ENCODE measurements around the gene SPATA45. TPM values are rescaled to one million over a fixed set of nuclear protein-coding genes. Genes with fewer than 3 reads are reported as not detected.

SPATA45 gene
- total and polyA plus RNA-seq, 2 of the 8 experiments (the other 6 are each of a cell fraction or from before 2014, with no cell fraction given) = 0.21 to 0.65 TPM

- no peak for DNase-seq (ENCODE audit: low read depth in 1 of 2, low spot score in 2 of 2)
- Histone ChIP-seq H2BK12ac (ENCODE audit: low read depth, low read length) (no peak overlapping the region), H3K9me3 (ENCODE audit: insufficient read depth in 2 of 2, low read depth in 1 of 2, low read length in 1 of 2) (peaks cover 0 to 5% of the 10 kb centered on the region in 2 experiments; a peak in 2 of 4 replicates), H4K91ac (replicated peaks; ENCODE audit: insufficient read length, low read length) (no peak overlapping the region), H2AK5ac (ENCODE audit: low read depth, low read length) (no peak overlapping the region), H3K18ac (ENCODE audit: extremely low read depth, low read length) (no peak overlapping the region), H4K8ac (ENCODE audit: extremely low read depth, insufficient read depth, low read length) (no peak overlapping the region), H3K14ac (ENCODE audit: insufficient read length) (no peak overlapping the region), H3K4me1 (replicated peaks in 1 of 4; ENCODE audit: control insufficient read depth in 3 of 4, insufficient read depth in 4 of 4, low read length in 3 of 4) (no peaks in the 10 kb centered on the region), H3K4me3 (ENCODE audit: extremely low read depth in 1 of 4, insufficient read depth in 2 of 4, low read depth in 3 of 4, low read length in 4 of 4) (no peak overlapping the region), H3K4me2 (ENCODE audit: insufficient read depth in 1 of 2, low read depth in 2 of 2, low read length in 2 of 2) (no peak overlapping the region), H3K23ac (ENCODE audit: insufficient read length) (no peak overlapping the region), H2BK120ac (replicated peaks; ENCODE audit: low read depth, low read length) (no peak overlapping the region), H3K36me3 (ENCODE audit: control insufficient read depth in 2 of 4, insufficient read depth in 4 of 4, low read length in 3 of 4) (peaks cover 5 to 53% (median 29%) of the 10 kb centered on the region in 4 experiments; a peak in 7 of 8 replicates), H2AFZ (ENCODE audit: low read length) (no peak overlapping the region), H4K20me1 (replicated peaks in 1 of 2; ENCODE audit: control insufficient read depth in 1 of 2, insufficient read depth in 2 of 2, low read length in 2 of 2) (no peaks in the 10 kb centered on the region), H3K27ac (ENCODE audit: low read depth, low read length) (no peak overlapping the region), H3K79me1 (ENCODE audit: low read depth, low read length) (no peaks in the 10 kb centered on the region; the same call in 1 of the 2 replicates), H3K27me3 (replicated peaks in 1 of 4; ENCODE audit: control insufficient read depth in 3 of 4, extremely low read depth in 1 of 4, insufficient read depth in 3 of 4, low read length in 3 of 4) (no peaks in the 10 kb centered on the region), H4K5ac (ENCODE audit: insufficient read length, low read depth, low read length) (no peak overlapping the region), H2BK20ac (ENCODE audit: low read length) (no peak overlapping the region), H2BK5ac (ENCODE audit: low read depth, low read length) (no peak overlapping the region), H2BK15ac (ENCODE audit: low read length) (no peak overlapping the region), H3K4ac (replicated peaks; ENCODE audit: insufficient read length, low read depth, low read length) (no peak overlapping the region), H3K9ac (replicated peaks in 1 of 4; ENCODE audit: extremely low read depth in 1 of 4, low read depth in 3 of 4, low read length in 3 of 4) (no peak overlapping the region), H3K56ac (replicated peaks; ENCODE audit: insufficient read length, low read depth, low read length) (no peak overlapping the region), H3K23me2 (ENCODE audit: low read depth, low read length) (no peaks in the 10 kb centered on the region), H3K79me2 (ENCODE audit: control insufficient read depth in 1 of 2, insufficient read depth in 2 of 2, low read length in 2 of 2) (no peaks in the 10 kb centered on the region)
- POLR2A ChIA-PET (ENCODE audit: partially characterized antibody) = interaction anchor here (1.7 kb wide), 1 partner anchor 11 kb away, joined by 6 read pairs; the partner anchor contains the start of genes NSL1 and TATDN3
- no peak for FAIRE-seq
- CTCF ChIA-PET (ENCODE audit: partially characterized antibody) = interaction anchor here (0.7 to 2.7 kb wide), 9 partner anchors 8 to 324 kb away, joined by 3 to 19 read pairs (median 6); no protein-coding TSS in a partner anchor
- no peak for TF ChIP-seq NRF1 (IDR thresholded peaks at IDR 0.05; ENCODE audit: low read depth, low read length)
- WGBS, 2 experiments (ENCODE audit: extremely low coverage in 1 of 2, insufficient coverage in 1 of 2, insufficient read length in 1 of 2, insufficient replicate concordance in 2 of 2, low coverage in 1 of 2, low lambda C conversion rate in 2 of 2, missing lambda C conversion rate in 1 of 2) = 91% methylated on average over 3 of the region's 3 CpGs; no CpG with 5 or more reads in 1 of the 2 experiments
Observed at GRCh38 chr1:212780759-212781158, 66.7 kb downstream of the SPATA45 start.

Small RNA genes lying within 50 kb of the gene (small RNA-seq; reads per million reads assigned to genes)
- not detected for gene AC104333.1 (ENCODE audit: insufficient read depth)
- not detected for gene AC104333.2 (ENCODE audit: insufficient read depth)

Other genes starting within 250 kb of the SPATA45 start
- gene ATF3, start 238.9 kb downstream of the SPATA45 start, total RNA-seq (2021; fragmentation: NEBNext Ultra II Directional; extraction: Animal tissue kit (Norgen Biotek cat#: 25700)) = 21.5 and 27.7 TPM in 2 replicates
- 12.2 and 13.5 TPM in 2 replicates for gene ATF3, start 238.9 kb downstream of the SPATA45 start, polyA plus RNA-seq (2011; rRNA removed)
- 6.3 and 7.3 TPM in 2 replicates for gene BATF3, start 147.8 kb downstream of the SPATA45 start, total RNA-seq (2021; fragmentation: NEBNext Ultra II Directional; extraction: Animal tissue kit (Norgen Biotek cat#: 25700))
- gene BATF3, start 147.8 kb downstream of the SPATA45 start, polyA plus RNA-seq (2011; rRNA removed) = 6.3 and 6.6 TPM in 2 replicates
- gene NSL1, start 55.9 kb downstream of the SPATA45 start, total RNA-seq (2021; fragmentation: NEBNext Ultra II Directional; extraction: Animal tissue kit (Norgen Biotek cat#: 25700)) = 48.3 and 51.7 TPM in 2 replicates
- gene NSL1, start 55.9 kb downstream of the SPATA45 start, polyA plus RNA-seq (2011; rRNA removed) = 25.4 and 33.8 TPM in 2 replicates
- gene TATDN3, start 55.8 kb downstream of the SPATA45 start, total RNA-seq (2021; fragmentation: NEBNext Ultra II Directional; extraction: Animal tissue kit (Norgen Biotek cat#: 25700)) = 15.6 and 19.4 TPM in 2 replicates
- 5.3 and 6.9 TPM in 2 replicates for gene TATDN3, start 55.8 kb downstream of the SPATA45 start, polyA plus RNA-seq (2011; rRNA removed)
- gene FLVCR1, start 10.6 kb upstream of the SPATA45 start, total RNA-seq (2021; fragmentation: NEBNext Ultra II Directional; extraction: Animal tissue kit (Norgen Biotek cat#: 25700)) = 66.2 and 75.7 TPM in 2 replicates
- gene FLVCR1, start 10.6 kb upstream of the SPATA45 start, polyA plus RNA-seq (2011; rRNA removed) = 31.8 and 36.4 TPM in 2 replicates
- 184 and 187 TPM in 2 replicates for gene VASH2, start 102.9 kb upstream of the SPATA45 start, total RNA-seq (2021; fragmentation: NEBNext Ultra II Directional; extraction: Animal tissue kit (Norgen Biotek cat#: 25700))
- 44.0 and 51.4 TPM in 2 replicates for gene VASH2, start 102.9 kb upstream of the SPATA45 start, polyA plus RNA-seq (2011; rRNA removed)
- gene ANGEL2, start 168.2 kb upstream of the SPATA45 start, total RNA-seq (2021; fragmentation: NEBNext Ultra II Directional; extraction: Animal tissue kit (Norgen Biotek cat#: 25700)) = 36.0 and 39.9 TPM in 2 replicates
- 15.7 and 18.1 TPM in 2 replicates for gene ANGEL2, start 168.2 kb upstream of the SPATA45 start, polyA plus RNA-seq (2011; rRNA removed)
- gene RPS6KC1, start 203.6 kb upstream of the SPATA45 start, total RNA-seq (2021; fragmentation: NEBNext Ultra II Directional; extraction: Animal tissue kit (Norgen Biotek cat#: 25700)) = 16.2 and 17.6 TPM in 2 replicates
- 2.6 and 4.9 TPM in 2 replicates for gene RPS6KC1, start 203.6 kb upstream of the SPATA45 start, polyA plus RNA-seq (2011; rRNA removed)

Measured in H1 (cell line).